EL (cell line): ENCODE results near the gene FUT1.
"Not testable (repeated sequence)": the region's sequence is repeated elsewhere in the genome, so short reads cannot be mapped to it uniquely, and the experiment has no call there.

ENCODE experiments used
- DNase-seq: peaks from one replicate; pipeline ENCODE4 v3.0.0-alpha.2; 2016

Gene FUT1

DNA sequence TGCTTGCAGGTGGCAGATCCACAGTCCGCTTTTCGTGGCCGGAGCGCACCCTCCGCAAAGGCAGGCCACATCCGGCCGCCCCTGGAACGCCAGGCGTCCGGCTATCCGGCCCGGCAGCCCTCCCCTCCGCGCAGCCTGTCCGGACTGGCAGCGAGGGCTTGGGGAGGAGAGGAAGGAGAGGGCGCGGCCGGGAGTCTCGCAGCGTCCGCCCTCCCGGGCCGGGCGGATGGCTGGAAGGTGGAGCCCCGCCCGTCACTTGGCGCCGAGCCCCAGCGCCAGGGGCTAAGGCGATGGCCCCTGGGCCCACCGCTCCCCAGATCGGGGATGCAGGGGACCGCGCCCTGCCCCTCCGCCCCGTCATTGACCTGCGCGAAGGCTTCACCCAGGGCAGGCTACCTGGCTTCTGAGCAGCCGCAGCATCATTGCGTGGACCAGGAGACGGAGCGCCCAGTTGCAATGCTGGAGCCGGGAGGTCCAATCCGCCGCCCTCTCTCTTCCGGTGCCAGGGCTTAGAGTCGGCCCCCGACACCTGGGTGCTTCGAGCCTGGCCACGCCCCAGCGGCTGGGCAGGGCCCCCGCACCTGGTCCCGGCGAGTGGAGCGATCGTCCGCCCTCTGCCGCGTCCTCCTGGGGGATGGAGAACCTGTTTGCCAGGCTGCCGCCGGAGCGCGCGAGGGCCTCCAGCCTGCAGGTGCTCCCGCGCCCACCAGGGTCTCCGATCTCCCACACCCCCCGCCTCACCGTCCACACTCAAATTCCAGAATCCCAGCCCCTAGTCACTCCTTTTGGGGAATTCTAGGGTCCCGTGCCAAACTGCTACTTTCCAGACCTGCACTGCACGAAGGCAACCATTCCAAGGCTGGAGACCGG is at the start of gene FUT1:
FUT1 (minus strand) TSS at position 146 of the 870 bp plus-strand sequence. CDS start 1,360 bp downstream, outside the sequence.
- DNase-seq, result peak; percentile 67

DNA sequence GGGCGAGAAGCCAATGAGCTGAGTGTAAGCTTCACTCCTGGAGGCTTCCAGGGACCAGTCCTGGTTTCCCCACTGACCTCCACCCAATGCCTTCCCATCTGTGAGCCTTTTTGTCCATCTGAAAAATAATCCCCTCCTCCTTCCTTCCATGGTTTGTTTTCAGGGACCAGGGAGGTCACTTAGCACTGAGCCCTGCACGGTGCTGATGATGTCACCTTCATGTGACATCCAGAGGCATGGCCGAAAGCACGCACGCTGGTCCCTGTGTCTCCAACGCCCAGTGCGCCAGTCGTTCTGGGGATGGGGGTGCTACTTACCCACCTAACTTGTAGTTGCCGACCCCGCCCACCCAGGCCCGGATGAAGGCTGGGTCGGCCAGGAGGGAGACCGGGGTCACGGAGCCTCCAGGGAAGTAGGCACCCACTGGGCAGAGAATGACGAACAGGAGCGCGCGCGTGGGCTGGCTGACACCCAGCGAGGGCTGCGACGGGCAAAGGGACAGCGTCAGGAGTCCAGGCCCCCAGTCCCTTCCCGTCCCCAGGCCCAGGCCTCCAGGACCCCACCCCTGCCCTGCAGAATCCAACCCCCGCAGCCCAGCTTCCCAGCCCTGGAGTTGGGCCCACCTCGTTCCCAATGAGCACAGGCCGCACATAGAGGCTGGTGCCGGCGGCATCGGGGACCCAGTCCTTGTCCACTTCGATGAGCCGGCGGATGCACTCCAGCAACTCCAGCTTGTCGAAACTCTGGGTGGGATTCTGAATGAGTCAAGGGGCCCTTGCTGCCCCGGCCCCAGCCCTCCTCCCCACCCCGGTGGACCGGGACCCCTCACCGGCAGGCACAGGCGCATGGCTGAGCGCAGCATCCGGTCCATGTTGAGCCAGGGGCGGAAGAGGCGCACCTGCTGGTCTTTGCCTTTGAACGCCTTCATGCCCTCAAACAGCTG is 47.2 kb upstream of the FUT1 start:
- no peak for DNase-seq

DNA sequence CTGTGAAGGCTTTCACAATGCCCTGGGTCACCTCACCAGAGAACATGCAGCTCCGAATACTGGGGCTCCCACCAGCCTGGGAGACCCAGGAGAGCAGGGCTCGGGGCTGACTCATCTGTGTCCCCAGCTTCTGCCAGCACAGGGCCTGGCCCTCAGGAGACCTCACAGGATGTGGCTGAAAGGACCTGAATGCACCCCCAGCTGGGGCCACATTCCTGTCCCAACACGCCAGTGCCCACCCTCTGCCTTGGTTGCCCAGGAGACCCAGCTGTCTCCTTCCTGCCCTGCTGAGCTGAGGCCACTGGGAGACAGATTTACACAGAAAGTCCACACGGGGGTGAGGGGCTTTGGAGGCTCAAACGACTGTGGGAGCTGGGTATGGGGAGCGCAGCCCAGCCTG is 46.5 kb upstream of the FUT1 start:
- peak; percentile 65 for DNase-seq

DNA sequence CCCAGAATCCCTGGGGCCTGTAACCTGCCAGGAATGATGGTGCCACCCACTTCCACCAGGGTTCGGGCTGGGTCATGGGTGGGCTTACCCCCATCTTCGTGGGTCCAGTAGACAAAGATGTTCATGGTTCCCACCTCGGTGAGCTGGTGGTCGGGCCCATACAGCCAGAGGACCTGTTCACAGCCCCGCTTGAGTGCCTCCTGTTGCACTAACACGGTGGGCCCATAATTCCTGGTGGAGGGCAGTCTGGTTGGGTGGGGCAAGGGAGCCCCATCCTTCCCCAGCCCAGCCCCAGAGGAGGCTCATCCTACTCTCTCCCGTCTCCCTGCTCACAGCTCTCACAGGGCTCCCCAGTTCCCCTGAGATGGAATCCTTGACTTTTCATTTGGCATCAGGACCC is 44.7 kb upstream of the FUT1 start:
- DNase-seq, result no peak

DNA sequence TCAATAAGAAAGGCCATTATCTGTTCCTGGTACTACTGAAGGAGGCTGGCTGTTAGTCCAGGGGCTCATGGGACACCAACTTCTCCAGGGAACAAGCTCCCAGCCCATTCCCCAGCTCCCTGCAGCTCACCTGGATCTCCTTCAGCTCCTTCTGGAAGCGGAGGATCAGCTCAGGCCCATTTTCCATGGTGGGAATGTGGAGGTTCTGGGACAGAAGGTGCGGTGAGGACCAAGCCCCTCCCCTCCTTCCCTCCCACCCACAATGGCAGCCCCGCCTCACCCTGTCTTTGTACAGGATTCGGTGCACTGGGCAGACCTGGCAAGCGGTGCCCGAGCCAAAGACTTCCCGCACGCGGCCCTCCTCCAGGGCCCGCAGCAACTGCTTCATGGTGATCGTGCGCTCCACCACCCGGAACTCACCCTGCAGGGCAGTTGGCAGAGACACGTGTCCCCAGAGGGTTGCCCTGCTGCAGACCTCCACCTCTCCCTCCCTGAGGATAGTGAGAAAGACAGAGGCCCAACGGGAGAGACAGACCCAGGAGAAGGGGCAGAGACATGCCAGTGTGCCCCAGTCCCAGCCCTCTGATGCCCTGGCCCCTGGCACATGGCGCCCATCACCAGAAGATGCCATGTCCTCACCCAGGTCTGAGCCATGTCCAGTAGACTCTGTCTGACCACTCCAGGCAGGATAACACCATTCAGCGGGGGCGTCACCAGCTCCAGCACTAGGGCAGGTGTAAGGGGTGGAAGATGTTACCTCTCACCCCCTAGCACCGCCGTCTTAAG is 44.0 kb upstream of the FUT1 start:
- DNase-seq, result no peak

DNA sequence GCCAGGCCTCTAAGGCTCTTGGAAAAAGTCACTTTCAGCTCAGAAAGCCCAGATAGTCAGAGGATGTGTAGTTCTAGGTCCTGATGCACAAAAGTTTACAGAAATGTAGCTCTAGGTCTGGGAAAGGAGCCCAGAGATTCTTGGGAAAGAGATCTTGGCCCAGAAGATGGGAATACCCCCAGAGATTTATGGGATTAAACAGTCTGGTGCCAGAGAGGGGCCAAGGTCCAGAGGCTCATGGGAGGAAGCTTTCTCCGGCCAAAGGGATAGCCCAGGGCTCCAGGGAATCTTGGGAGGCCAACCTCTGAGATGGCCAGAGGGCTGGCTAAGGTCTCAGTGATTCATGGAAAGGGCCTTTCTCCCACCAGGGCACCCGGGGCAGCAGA is 43.2 kb upstream of the FUT1 start:
- DNase-seq, result no peak

DNA sequence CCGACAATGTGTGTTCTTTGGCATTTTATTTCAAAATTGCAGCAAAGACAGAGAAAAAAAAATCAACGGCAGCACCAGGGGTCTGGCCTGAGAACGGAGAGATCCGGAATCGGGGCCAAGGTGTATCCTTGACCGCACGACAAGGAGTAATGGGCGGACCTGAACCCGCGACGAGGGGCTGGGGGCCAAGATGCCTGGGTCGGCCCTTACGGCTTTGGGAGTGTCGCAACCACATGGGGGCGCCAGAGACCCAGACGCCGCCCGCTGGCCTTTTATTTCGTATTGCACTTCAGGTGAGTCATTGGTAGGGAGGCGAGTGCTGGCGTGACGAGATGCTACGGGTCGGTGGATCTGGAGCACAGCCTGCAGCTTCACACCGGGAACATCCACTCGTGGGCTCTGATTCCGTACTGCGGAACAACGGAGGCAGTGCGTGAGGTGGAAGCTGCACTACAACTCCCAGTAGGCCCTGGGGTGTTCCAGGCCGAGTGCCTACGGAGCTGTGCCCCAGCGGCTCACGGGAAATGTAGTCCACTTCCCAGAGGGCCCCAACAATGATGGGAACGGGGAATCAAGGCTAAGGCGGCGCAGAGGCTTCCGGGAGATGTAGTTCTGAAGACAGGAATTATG is 42.7 kb upstream of the FUT1 start:
- DNase-seq, result peak; percentile 93

DNA sequence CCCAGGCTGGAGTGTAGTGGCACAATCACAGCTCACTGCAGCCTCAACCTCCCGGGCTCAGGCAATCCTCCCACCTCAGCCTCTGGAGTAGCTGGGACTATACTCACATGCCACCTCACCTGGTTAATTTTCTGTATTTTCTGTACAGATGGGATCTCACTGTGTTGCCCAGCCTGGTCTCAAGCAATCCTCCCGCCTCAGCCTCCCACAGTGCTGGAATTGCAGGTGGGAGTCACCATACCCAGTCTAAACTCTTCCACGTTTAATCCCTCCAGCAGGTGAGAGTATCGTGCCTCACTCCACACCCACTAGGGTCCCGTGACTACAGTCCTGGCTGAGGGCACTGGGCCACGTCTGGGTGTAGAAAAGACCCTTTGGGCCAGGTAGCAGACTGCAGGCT is 41.9 kb upstream of the FUT1 start:
- no peak for DNase-seq

DNA sequence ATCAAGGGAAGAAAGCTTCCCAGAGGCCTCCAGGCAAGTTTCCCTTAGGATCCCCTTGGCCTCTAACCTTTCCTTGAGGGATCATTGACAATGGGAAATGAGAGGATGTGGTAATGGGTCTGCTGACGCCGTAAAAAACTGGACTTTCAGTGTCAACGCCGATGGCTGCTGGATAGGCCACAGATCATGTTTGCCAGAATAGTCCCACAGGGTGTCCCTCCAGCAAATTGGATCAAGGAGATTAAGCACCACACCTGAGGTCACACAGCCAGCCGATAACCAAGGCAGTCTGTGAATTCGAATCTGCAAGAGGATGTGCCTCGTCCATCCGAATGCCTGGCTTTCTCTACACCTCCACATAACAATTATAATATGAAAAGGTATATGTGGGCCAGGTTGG is 40.8 kb upstream of the FUT1 start:
- DNase-seq, result no peak

DNA sequence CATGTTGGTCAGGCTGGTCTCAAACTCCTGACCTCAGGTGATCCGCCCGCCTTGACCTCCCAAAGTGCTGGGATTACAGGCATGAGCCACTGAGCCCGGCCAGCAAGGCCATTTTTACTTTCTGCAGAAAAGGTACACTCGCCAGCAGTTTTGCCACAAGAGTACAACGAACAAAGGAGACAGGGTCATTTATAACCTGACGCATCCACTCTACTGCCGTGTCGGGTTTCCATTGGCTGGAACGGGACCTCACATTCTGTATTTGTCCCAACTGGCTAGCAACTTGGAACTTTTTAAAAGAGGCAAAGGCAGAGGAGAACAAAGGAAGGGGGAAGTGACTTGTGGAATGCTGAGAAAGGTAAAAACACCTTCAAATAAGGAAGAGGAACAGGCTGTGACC is 34.9 kb upstream of the FUT1 start:
- DNase-seq, result not testable (repeated sequence)

DNA sequence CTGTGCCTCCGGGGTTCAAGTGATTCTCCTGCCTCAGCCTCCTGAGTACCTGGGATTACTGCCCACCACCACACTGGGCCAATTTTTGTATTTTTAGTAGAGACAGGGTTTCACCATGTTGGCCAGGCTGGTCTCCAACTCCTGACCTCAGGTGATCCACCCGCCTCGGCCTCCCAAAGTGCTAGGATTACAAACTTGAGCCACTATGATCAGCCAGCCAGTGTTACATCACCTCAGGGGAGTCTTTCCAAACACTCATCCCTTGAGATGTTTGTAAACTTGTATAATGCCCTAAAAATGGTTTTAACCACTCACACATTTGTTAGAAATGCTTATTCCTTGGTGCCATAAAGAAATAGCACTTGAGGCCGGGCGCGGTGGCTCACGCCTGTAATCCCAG is 34.0 kb upstream of the FUT1 start:
- not testable (repeated sequence) for DNase-seq

DNA sequence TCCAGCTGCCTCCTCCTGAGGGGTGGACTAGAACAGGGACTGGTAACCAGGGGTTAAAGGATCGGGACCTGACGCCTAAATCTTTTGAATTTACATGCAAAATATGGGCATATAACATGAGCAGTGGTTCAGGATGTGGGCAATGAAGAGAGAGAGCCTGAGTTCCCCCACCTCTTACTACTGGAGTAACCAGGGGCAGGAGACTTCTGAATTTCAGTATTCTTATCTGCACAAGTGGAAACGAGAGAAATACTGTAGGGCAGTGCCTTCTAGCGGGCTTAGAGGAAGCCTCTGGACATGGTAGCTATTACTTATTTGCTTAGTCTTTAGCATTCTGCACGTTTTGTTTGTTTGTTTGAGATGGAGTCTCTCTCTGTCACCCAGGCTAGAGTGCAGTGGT is 32.1 kb upstream of the FUT1 start:
- no peak for DNase-seq

DNA sequence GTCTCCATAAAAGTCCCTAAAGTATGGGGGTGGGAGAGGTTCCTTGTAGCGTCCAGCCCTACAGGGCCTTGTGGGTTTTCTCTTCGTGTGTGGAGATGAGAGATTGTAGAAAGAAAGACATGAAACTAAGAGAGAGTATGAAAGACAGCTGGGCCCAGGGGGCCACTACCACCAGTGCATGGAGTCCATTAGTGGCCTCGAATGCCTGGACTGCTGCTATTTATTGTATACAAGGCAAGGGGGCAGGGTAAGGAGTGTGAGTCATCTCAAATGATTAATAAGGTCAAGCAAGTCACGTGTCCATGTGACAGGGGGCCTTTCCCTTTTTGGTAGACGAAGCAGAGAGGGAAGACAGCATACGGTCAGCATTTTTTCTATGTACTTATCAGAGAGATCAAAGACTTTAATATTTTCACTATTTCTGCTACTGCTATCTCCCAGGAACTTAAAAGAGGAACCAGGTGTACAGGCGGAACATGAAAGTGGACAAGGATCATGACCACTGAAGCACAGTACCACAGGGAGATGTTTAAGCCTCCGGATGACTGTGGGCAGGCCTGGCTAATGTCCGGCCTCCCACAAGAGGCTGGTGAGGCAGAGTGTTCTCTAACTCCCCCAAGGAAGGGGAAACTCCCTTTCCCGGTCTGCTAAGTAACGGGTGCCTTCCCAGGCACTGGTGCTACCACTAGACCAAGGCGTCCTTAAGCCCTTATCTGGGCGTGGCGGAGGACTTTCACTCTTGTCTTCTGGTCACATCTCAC is 28.4 kb upstream of the FUT1 start:
- DNase-seq, result peak; percentile 64

DNA sequence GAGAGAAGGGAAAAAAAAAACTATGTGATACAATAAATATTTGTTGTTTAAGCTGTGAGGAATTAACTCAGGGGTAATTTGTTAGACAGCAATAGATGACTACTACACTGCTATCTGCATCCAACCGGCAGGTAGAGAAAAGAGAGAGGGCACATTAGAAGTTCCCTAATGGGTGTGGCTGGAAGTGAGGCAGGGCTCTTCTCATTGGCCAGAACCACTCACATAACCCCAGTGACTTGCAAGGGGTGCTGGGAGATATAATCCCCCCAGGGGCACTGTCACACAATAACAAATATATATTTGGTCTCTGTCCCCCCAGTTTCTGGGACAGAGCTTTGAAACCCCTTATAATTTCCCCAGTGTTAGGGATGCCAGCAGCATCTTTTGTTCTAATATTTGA is 27.2 kb upstream of the FUT1 start:
- DNase-seq, result no peak

DNA sequence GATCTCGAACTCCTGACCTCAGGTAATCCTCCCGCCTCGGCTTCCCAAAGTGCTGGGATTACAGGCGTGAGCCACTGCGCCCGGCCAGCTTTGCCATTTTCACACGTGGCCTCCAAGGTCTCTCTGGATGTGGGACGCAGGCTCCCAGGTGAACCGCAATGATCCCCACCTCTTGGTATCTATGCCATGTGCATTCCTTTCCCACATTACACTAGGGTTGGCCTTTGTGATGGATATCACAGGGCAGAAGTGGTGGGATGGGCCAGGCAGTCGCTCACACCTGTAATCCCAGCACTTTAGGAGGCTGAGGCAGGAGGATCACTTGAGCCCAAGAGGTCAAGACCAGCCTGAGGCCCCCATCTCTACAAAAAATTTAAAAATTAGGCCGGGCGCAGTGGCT is 25.3 kb upstream of the FUT1 start:
- DNase-seq, result no peak

DNA sequence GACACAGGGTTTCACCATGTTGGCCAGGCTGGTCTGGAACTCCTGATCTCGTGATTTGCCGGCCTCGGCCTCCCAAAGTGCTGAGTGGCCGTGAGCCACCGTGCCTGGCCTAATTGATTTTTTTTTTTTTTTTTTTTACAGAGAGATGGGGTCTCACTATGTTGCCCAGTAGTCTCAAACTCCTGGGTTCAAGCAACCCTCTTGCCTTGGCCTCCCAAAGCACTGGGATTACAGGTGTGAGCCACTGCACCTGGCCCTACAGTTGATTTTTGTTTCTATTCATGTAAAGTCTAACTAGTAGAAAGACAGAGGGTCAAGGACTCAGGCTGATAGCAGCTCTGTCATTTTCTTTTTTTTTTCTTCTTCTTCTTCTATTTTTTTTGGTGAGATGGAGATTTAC is 24.7 kb upstream of the FUT1 start:
- no peak for DNase-seq

DNA sequence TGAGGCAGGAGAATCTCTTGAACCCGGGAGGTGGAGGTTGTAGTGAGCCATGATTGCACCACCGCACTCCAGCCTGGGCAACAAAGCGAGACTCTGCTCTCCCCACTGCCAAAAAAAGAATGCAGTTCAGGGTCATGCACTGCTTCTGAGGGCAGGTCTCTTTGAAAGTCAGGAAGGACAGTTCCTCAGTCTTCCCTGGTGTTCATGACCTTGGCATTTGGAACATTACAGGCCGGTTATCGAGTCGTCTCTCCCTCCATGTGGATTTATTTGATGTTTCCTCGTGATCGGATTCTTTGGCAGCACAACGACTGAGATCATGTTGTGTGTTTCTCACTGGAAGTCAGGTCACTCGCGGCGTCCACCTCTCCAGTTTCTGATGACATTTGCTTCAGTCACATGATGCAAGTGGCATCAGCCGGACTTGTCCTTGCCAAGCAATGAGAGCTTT is 20.1 kb upstream of the FUT1 start:
- no peak for DNase-seq

DNA sequence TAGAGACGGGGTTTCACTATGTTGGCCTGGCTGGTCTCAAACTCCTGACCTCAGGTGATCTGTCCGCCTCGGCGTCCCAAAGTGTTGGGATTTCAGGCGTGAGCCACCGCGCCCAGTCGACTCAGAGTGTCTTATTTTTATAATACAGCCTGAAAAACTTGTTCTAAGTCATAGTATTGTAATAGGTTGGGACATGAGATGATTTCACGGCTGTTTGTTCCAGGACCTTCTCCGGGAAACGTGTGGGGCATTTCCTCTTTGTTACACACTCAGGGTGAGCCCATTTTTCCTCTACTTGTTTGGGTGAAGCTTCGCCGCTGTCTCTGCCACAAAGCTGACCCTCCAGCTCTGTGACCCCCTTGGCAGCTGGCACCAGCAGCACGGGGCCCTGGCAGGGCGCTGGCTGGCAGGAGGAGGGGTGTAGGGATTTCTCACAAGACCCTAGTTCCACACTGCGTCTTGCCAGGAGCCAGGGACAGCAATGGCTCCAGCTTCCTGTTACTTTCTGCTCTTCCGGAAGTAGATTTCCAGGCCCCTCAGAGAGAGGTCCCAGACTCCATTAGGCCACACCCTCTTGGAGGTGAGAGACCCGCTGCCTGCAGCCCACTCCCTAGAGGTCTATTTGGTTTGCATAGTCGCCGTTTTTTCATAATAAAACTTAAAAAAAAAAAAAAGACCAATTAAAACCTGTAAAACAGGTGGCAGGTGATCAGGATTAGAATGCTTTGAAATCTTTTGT is 18.5 kb upstream of the FUT1 start:
- DNase-seq, result no peak

DNA sequence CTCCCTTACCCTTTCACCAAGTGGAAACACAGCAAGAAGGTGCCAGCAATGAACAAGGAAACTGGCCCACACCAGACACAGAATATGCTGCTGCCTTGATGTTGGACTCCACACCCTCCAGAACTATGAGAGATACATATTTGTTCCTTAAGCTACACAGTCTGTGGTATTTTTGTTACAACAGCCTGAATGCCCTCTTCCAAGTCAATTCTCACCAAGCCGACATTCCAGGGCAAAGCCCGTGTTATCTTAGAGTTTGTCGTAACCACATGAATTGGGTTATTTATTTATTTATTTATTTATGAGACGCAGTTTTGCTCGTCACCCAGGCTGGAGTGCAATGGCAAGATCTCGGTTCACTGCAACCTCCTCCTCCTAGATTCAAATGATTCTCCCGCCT is 17.8 kb upstream of the FUT1 start:
- peak; percentile 84 for DNase-seq

DNA sequence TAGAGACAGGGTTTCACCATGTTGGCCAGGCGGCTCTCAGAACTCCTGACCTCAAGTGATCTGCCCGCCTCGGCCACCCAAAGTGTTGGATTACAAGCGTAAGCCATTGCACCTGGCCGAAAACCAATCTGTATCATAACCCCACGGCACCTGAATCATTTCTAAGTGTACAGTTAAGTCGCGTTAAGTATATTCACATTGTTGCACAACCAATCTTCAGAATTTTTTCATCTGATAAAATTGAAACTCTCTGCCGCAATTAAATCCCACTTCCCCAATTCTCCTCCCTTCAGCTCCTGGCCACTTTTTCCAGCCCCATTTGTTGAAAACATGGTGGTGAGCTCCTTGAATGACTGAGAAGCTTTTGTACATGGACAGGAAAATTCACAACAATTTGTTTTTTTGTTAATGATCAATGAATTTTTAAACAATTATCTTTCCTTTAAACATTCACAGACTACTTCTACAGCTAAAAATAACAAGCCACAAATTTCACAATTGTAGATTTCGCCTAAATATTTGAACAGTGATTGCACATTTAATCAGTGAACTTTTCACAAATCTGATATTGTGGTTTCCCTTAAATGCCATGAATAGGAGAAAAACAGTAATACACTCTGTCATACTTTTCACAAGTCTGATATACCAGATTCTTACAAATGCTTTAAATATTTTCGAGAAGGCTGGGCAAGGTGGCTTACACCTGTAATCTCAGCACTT is 16.7 kb upstream of the FUT1 start:
- no peak for DNase-seq
